Ovary (tissue), 9 donors: ENCODE data around the gene SDF4. TPM values are rescaled to one million over a fixed set of nuclear protein-coding genes. Genes with fewer than 3 reads are reported as not detected.

Experiments
- DNase-seq, 5 donors: peaks; one replicate each; pipeline ENCODE4 v3.0.0-alpha.2; 2019 to 2020
- H3K27ac ChIP-seq, 2 donors: fragments of 200-600 bp; one replicate each; pipeline versions ENCODE4 v1.5.1 to v1.8.0; 2019 to 2022
- H3K27me3 ChIP-seq: fragments of 200-600 bp; one replicate; pipeline ENCODE4 v1.8.0; 2022
- H3K36me3 ChIP-seq: fragments of 200-600 bp; sonication (generic); one replicate; pipeline ENCODE4 v1.5.1; 2019
- H3K4me1 ChIP-seq: one replicate; pipeline ENCODE4 v1.8.1; 2013; ENCODE audit warnings: mild to moderate bottlenecking, moderate library complexity; ENCODE audit not compliant: insufficient read depth
- H3K4me3 ChIP-seq: fragments of 200-600 bp; sonication (generic); one replicate; pipeline ENCODE4 v1.5.1; 2017
- H3K9me3 ChIP-seq, 2 donors: fragments of 200-600 bp in 1 of 2; sonication (generic) in 1 of 2; one replicate each; pipeline versions ENCODE4 v1.5.1 to v1.8.1; 2013 to 2019; ENCODE audit warnings: mild to moderate bottlenecking in 1 of 2, moderate library complexity in 1 of 2
- EP300 ChIP-seq: sonication (generic); formaldehyde crosslinking; IDR thresholded peaks from one replicate; pipeline ENCODE4 v1.6.1; 2017; ENCODE audit warnings: antibody characterized with exemption
- POLR2A ChIP-seq: fragments of 450-650 bp; IDR thresholded peaks from one replicate; pipeline ENCODE4 v1.6.1; 2017; ENCODE audit warnings: antibody characterized with exemption, mild to moderate bottlenecking, moderate library complexity
- WGBS, 3 donors: extraction: QIAGEN DNeasy Blood & Tissue Kit in 1 of 3; methylation state at CpG; one replicate each; pipeline versions ENCODE4 v1.1.5 to v1.1.7; 2013 to 2017; 5-methylcytosine and 5-hydroxymethylcytosine counted together
- intact Hi-C, 4 donors: fragments of 100-400 bp; cut with DNase I; formaldehyde crosslinking; loops; one replicate each; pipeline versions ENCODE4 v1.11.0 to v1.15.1; 2022 to 2023
- polyA plus RNA-seq, 2 donors: library from polyadenylated mRNA; stranded (reverse); fragments of 200-250 nt in 1 of 2; fragments of 350-450 nt in 1 of 2; fragmentation: Illumina TruSeq in 1 of 2; extraction: RNeasy Lipid Tissue Mini Kit (QIAGEN cat#74804) in 1 of 2; gene quantifications; one replicate each; pipeline ENCODE4 v1.2.3, GENCODE V29; 2013 to 2014
- total RNA-seq, 7 donors: library from RNA; depleted of rRNA in 2 of 7; stranded (reverse); fragments of >200 nt in 2 of 7; fragmentation: NEBNext Ultra II Directional in 3 of 7; extraction: Animal tissue kit (Norgen Biotek cat#: 25700) in 3 of 7; gene quantifications; one replicate each; pipeline versions ENCODE4 v1.1.0 to v1.2.4, GENCODE V29; 2016 to 2023
- TF ChIP-seq, protein P1 (sequence below), 3 donors: fragments of 450-650 bp in 2 of 3; fragments of 200-600 bp in 1 of 3; IDR thresholded peaks; one replicate each; pipeline versions ENCODE4 v1.5.1 to v1.8.0; 2016 to 2022; ENCODE audit warnings: antibody characterized with exemption in 3 of 3, mild to moderate bottlenecking in 1 of 3
- donor health status: DM: no; HTN: no; CAD: no; lungs with moderate emphysema.
- donor health status: DM: no; HTN: no; CAD: no.
- donor health status: Bipolar disorder and iron deficiency.
- donor health status: DM: yes; HTN: yes; CAD: no.
- donor health status: DM: no; HTN: no; CAD: no.
- donor health status: DM: yes; HTN: yes; CAD: no.

Gene SDF4
- total and polyA plus RNA-seq, 9 donors, result 32.5 to 145 (median 116) TPM

DNA sequence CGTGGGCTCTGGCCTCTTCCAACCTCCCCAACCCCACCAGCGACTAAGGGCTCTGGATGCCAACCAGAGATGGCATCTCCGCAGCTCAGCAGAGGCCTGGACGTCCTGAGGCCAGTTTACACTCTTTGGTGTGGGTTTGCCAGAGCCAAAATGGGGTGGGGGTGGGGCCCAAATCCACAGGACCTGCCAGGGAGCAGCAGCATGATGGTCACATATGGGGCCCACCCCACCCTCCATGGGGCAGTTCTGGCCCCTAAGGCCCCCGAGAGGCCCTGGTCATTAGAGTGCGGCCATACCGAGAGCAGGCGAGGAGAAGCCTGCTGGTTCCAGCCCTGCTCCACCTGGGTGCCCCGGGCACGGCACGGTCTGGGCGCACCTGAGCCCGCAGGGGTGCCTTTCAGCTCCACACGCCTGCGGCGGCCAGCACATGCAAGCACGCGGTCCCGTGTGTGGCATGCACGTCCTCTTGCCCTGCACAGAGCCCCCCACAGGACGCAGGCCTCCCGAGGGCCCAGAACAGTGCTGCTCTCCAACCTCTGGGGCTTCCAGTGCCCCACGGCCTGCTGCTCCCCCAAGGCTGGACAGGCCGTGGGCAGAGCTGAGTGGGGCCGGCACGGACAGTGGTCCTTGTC lies 9.9 kb upstream of the SDF4 start:
- no peak overlapping the region for H3K27ac ChIP-seq
- H3K4me1 ChIP-seq, result no peaks in the 10 kb centered on the region
- WGBS, 3 donors, result 72 to 92% (median 81%) methylated on average over 16 to 26 of the region's 26 CpGs
- no peak for DNase-seq
- no peaks in the 10 kb centered on the region for H3K9me3 ChIP-seq
- H3K36me3 ChIP-seq, result no peaks in the 10 kb centered on the region
- peaks cover 10% of the 10 kb centered on the region for H3K27me3 ChIP-seq
- no peak overlapping the region for H3K4me3 ChIP-seq
- intact Hi-C loops, result no loop called here
- TF ChIP-seq POLR2A, result no peak
- TF ChIP-seq, protein P1, sequence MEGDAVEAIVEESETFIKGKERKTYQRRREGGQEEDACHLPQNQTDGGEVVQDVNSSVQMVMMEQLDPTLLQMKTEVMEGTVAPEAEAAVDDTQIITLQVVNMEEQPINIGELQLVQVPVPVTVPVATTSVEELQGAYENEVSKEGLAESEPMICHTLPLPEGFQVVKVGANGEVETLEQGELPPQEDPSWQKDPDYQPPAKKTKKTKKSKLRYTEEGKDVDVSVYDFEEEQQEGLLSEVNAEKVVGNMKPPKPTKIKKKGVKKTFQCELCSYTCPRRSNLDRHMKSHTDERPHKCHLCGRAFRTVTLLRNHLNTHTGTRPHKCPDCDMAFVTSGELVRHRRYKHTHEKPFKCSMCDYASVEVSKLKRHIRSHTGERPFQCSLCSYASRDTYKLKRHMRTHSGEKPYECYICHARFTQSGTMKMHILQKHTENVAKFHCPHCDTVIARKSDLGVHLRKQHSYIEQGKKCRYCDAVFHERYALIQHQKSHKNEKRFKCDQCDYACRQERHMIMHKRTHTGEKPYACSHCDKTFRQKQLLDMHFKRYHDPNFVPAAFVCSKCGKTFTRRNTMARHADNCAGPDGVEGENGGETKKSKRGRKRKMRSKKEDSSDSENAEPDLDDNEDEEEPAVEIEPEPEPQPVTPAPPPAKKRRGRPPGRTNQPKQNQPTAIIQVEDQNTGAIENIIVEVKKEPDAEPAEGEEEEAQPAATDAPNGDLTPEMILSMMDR (IDR thresholded peaks at IDR 0.05), result no peak
- no peak for TF ChIP-seq EP300

DNA sequence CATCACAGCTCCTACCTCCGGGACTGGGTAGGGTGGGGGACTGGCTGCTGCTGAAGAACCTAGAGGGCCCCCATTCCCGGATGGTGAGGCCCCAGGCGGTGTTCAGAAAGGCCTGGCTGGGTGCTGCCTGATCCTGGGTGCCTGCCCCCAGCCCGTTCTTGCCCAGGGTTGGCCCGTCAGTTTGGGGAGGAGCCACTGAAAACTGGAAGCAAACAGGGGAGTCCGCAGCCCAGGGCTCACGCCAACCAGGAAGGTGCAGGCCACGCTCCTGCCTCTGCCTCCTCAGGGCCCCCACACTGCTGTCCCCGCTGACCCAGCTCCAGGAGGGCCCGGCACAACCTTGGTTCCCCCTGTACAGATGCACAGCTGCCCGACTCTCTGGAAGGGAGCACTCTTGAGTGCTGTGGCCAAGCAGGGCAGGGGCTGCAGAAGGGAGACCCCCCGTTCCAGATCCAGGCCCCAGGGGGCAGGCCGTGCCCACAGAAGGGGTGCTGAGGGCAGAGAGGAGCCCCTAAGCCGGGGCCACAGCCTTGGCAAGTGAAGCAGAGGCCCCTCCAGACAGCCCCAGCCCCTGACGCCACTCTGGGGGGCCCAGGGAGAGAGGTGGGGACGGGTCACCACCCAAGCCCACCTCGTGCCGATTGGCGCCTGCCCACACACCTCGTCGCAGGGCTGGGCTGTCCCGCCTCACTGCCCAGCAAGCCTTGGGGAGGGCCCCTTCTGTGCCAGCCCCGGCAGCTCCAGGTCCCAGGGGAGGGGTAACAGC lies 9.2 kb upstream of the SDF4 start:
- Histone ChIP-seq H3K27me3 (peaks cover 10% of the 10 kb centered on the region), H3K4me3 (no peak overlapping the region), H3K9me3 (no peaks in the 10 kb centered on the region), H3K4me1 (no peaks in the 10 kb centered on the region), H3K27ac (no peak overlapping the region), H3K36me3 (no peaks in the 10 kb centered on the region)
- no peak for TF ChIP-seq POLR2A
- TF ChIP-seq, protein P1 (IDR thresholded peaks at IDR 0.05), result no peak
- TF ChIP-seq EP300, result no peak
- WGBS, 3 donors, result 27 to 46% (median 35%) methylated on average over 14 to 23 of the region's 23 CpGs
- intact Hi-C loops, result no loop called here
- no peak for DNase-seq

GRCh38 chr1:1240348-1240732 lies 8.5 kb upstream of the SDF4 start:
- 17 to 40% (median 34%) methylated on average over 5 to 11 of the region's 11 CpGs for WGBS, 3 donors
- no peak overlapping the region for H3K27ac ChIP-seq
- H3K9me3 ChIP-seq, result no peaks in the 10 kb centered on the region
- intact Hi-C loops, result no loop called here
- no peak for TF ChIP-seq EP300
- no peak for TF ChIP-seq POLR2A
- TF ChIP-seq, protein P1 (IDR thresholded peaks at IDR 0.05), result no peak
- H3K27me3 ChIP-seq, result peaks cover 10% of the 10 kb centered on the region
- H3K4me1 ChIP-seq, result no peaks in the 10 kb centered on the region
- DNase-seq, result no peak
- H3K36me3 ChIP-seq, result no peaks in the 10 kb centered on the region
- no peak overlapping the region for H3K4me3 ChIP-seq

- intact Hi-C loops, result loop anchor here in 1 of 4 donors (10.0 kb wide), 1 partner anchor 215 kb away; the partner anchor contains the start of gene AGRN
- Histone ChIP-seq H3K9me3 (no peaks in the 10 kb centered on the region), H3K4me1 (no peaks in the 10 kb centered on the region), H3K27me3 (peaks cover 10% of the 10 kb centered on the region), H3K36me3 (no peaks in the 10 kb centered on the region), H3K4me3 (no peak overlapping the region), H3K27ac (no peak overlapping the region)
- 9 to 11% (median 10%) methylated on average over 20 to 30 of the region's 30 CpGs for WGBS, 3 donors
- TF ChIP-seq EP300, result no peak
- TF ChIP-seq POLR2A, result no peak
- TF ChIP-seq, protein P1 (IDR thresholded peaks at IDR 0.05), result no peak
- DNase-seq, result no peak
Measured at GRCh38 chr1:1239614-1240347, 8.0 kb upstream of the SDF4 start.
